ENCODE results near the gene COIL.
A peak's percentile ranks its signal among the peaks of the same experiment; 100 is the strongest.

The COIL gene

DNA sequence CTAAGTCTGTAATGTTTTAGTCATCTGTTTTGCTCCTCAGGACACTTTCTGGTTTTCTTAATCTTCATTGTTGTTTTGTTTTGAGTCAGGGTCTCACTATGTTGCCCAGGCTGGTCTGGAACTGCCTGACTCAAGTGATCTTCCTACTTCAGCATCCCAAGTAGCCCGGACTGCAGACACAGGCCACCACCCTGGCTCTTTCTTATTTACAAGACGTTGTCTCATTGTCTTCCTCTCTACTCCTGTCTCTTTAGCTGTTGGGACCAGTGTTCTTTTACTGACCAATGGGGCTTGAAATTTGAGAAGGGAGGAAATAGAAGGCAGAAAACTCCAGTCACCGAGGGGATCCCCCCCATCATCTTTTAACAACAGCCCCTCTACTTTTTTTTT, 18.2 kb upstream of the COIL start:
- TF ChIP-seq, protein P1, sequence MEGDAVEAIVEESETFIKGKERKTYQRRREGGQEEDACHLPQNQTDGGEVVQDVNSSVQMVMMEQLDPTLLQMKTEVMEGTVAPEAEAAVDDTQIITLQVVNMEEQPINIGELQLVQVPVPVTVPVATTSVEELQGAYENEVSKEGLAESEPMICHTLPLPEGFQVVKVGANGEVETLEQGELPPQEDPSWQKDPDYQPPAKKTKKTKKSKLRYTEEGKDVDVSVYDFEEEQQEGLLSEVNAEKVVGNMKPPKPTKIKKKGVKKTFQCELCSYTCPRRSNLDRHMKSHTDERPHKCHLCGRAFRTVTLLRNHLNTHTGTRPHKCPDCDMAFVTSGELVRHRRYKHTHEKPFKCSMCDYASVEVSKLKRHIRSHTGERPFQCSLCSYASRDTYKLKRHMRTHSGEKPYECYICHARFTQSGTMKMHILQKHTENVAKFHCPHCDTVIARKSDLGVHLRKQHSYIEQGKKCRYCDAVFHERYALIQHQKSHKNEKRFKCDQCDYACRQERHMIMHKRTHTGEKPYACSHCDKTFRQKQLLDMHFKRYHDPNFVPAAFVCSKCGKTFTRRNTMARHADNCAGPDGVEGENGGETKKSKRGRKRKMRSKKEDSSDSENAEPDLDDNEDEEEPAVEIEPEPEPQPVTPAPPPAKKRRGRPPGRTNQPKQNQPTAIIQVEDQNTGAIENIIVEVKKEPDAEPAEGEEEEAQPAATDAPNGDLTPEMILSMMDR (IDR thresholded peaks at IDR 0.05; ENCODE audit: control insufficient read depth, extremely low read depth, insufficient read depth) = no peak
- peak overlapping the region; percentile 54 for H3K4me3 ChIP-seq (ENCODE audit: low read depth, low read length)
- no peak for DNase-seq (ENCODE audit: low read depth)

DNA sequence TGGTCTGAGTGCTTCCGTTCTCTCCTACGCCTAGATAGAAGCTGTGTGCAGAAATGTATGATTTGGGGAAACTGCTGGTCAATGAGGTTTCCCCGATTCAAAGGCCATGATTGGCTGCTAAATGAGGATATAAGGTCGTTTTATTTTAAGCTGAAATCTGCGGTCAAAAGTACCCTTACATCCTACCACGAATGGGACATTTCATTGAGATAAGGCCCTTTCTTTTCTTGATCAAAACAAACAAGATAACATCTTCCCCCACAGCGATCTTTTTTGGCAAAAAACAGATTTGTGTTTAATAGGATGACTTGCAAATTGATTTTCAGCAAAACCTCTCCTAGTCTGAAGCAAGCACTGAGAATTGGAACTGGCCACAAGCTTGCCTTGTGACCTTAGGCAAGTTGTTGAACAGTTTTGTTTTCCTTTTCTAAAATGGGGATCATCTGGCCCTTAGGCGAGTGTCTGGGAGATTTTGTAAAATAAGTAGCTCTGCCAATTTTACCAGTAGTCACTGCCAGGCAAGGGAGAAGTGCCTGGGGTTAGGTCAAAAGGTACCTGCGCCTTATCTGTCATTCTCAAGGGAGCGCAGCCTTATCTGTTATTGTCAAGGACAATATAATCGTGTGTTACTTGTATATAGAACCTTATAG, 17.7 kb upstream of the COIL start:
- no peak for DNase-seq (ENCODE audit: low read depth)
- TF ChIP-seq, protein P1 (IDR thresholded peaks at IDR 0.05; ENCODE audit: control insufficient read depth, extremely low read depth, insufficient read depth) = no peak
- H3K4me3 ChIP-seq (ENCODE audit: low read depth, low read length) = peak overlapping the region; percentile 54

DNA sequence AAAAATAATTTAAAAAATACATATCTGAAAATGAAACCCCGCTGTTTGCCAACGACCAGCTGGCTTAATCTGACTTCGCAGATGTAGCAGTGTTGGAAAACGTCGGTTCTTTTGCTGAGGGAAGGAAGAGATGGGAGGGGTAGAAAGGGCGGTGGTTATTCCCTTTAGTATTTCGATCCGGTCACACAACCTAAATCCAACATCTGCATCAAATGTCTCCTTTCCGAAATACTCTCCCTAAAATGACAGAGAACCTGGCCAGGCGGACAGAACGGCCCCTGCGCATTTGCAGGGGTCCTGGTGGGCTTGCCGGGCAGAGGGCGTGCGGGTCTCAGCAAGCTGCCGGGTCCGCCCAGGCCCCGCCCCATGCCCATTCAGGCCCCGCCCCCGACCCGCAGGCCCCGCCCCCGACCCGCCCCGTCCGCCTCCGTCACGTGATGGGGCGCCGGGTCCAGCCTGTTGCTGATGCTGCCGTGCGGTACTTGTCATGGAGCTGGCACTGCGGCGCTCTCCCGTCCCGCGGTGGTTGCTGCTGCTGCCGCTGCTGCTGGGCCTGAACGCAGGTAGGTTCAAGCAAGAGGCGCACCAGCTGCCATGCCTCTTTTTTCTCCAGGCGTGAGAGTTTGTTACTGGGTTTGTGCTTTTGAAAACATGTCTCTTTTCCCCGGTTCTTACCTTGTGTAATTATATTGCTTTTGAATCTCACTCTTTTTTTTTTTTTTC, 17.0 kb upstream of the COIL start, which contains the start of gene SCPEP1:
Gene SCPEP1 (plus strand): TSS at position 459 of the 723 bp plus-strand sequence. CDS start 29 bp downstream, at position 488.
- TF ChIP-seq, protein P1 (IDR thresholded peaks at IDR 0.05; ENCODE audit: control insufficient read depth, extremely low read depth, insufficient read depth) = no peak
- peak within 1 kb of the TSS; percentile 54 for H3K4me3 ChIP-seq (ENCODE audit: low read depth, low read length)
- DNase-seq (ENCODE audit: low read depth) = peak; percentile 56

DNA sequence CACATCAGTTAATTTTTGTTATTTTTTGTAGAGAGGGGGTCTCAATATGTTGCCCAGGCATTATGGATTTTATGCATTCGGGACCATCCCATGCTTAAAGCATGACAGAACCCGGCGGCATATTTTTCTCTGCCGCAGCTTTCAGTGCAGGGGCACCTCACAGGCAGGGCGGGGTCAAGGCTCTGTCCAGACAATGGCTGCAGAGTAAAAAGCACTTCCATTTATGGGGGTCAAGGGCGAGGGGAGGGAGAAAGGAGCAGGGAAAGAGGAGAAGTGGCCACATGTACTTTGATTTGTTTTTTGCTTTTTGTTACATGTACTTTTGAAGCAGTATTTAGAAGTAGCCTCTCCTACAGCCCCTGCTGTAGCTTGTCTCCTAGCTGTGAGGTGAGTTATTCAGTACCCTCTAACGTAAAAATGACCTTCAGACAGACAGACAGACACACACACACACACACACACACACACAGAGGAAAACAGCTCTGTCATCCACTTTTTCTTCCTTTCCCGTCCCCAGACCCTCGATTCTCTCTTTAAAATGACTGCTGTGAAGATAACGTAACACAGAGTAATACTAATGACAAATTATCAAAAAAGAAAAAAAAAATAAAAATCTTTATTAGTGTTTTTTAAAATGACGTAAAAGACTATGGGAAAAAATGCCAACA, 16.2 kb upstream of the COIL start:
- DNase-seq (ENCODE audit: low read depth) = no peak
- H3K4me3 ChIP-seq (ENCODE audit: low read depth, low read length) = peak overlapping the region; percentile 54
- TF ChIP-seq, protein P1 (IDR thresholded peaks at IDR 0.05; ENCODE audit: control insufficient read depth, extremely low read depth, insufficient read depth) = no peak

DNA sequence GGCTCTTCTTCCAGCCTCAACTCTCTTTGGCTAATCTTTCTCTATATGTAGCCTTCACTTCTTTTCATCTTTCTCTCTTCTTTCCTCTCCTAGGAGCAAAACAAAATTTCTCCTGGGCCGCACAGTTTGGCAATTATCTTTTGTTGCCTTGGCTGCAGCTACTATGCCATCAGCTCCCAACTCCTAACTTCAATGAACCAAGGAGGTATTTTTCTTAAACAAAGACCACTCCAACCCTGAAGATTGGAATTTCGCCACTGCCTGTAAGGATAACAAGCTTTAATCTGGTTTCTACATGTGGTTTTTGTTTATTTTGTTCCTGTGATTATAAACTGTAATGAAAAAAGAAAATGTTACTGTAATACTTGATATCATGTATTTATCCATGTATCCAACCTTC, 14.8 kb upstream of the COIL start:
- TF ChIP-seq, protein P1 (IDR thresholded peaks at IDR 0.05; ENCODE audit: control insufficient read depth, extremely low read depth, insufficient read depth) = no peak
- no peak for DNase-seq (ENCODE audit: low read depth)
- no peak overlapping the region for H3K4me3 ChIP-seq (ENCODE audit: low read depth, low read length)

DNA sequence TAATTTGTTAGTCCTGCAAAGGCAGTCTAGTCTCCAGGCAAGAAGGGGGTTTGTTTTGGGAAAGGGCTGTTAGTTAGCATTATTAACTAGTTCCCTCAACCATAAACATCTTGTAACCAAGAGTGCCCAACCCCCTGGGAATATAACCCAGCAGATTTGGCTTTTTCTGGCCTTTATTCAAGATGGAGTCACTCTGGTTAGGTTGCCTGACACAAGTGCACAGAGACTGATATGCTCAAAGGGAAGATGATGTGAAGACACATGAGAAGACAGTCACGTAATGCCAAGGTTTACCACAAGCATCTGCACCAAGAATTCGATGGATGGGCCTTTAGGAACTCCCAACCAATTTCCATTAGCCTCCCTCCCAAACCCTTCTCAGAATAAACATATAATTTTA, 13.2 kb upstream of the COIL start:
- TF ChIP-seq, protein P1 (IDR thresholded peaks at IDR 0.05; ENCODE audit: control insufficient read depth, extremely low read depth, insufficient read depth) = no peak
- no peak for DNase-seq (ENCODE audit: low read depth)
- H3K4me3 ChIP-seq (ENCODE audit: low read depth, low read length) = no peak overlapping the region
